ENCODE data around the gene CHCT1.
A peak's percentile ranks its signal among the peaks of the same experiment; 100 is the strongest.
"Not testable (repeated sequence)": the region's sequence is repeated elsewhere in the genome, so short reads cannot be mapped to it uniquely, and the experiment has no call there.

Gene CHCT1

GRCh38 chr17:60401819-60402218 lies 20.5 kb upstream of the CHCT1 start:
- DNase-seq, result no peak

- DNase-seq, result no peak
Observed at GRCh38 chr17:60403523-60403810, 18.8 kb upstream of the CHCT1 start.

- no peak for DNase-seq
Observed at GRCh38 chr17:60403962-60404361, 18.3 kb upstream of the CHCT1 start.

GRCh38 chr17:60406887-60407286 lies 15.4 kb upstream of the CHCT1 start:
- no peak for DNase-seq

- no peak for DNase-seq
Observed at GRCh38 chr17:60410001-60410400, 12.3 kb upstream of the CHCT1 start.

- no peak for DNase-seq
Observed at GRCh38 chr17:60412701-60413100, 9.6 kb upstream of the CHCT1 start.

- DNase-seq, result no peak
Observed at GRCh38 chr17:60415146-60415545, 7.1 kb upstream of the CHCT1 start.

GRCh38 chr17:60416368-60416925 lies 5.8 kb upstream of the CHCT1 start:
- DNase-seq, result no peak

GRCh38 chr17:60419003-60419402 lies 3.3 kb upstream of the CHCT1 start:
- DNase-seq, result not testable (repeated sequence)

- DNase-seq, result not testable (repeated sequence)
Observed at GRCh38 chr17:60419875-60420274, 2.4 kb upstream of the CHCT1 start.

- peak; percentile 21 for DNase-seq
Observed at GRCh38 chr17:60421273-60422161, 772 bp upstream of the CHCT1 start.

- DNase-seq, result no peak
Observed at GRCh38 chr17:60423865-60424264, 1.6 kb downstream of the CHCT1 start.

- no peak for DNase-seq
Observed at GRCh38 chr17:60425626-60426025, 3.3 kb downstream of the CHCT1 start.

- DNase-seq, result no peak
Observed at GRCh38 chr17:60426596-60426995, 4.3 kb downstream of the CHCT1 start.

GRCh38 chr17:60428491-60428890 lies 6.2 kb downstream of the CHCT1 start:
- not testable (repeated sequence) for DNase-seq

GRCh38 chr17:60430561-60430960 lies 8.3 kb downstream of the CHCT1 start:
- DNase-seq, result not testable (repeated sequence)

GRCh38 chr17:60433021-60433997 lies 11.0 kb downstream of the CHCT1 start:
- DNase-seq, result not testable (repeated sequence)

GRCh38 chr17:60435244-60436167 lies 13.2 kb downstream of the CHCT1 start:
- peak; percentile 69 for DNase-seq

- DNase-seq, result no peak
Observed at GRCh38 chr17:60436676-60437075, 14.4 kb downstream of the CHCT1 start.

- no peak for DNase-seq
Observed at GRCh38 chr17:60439501-60439900, 17.2 kb downstream of the CHCT1 start.

GRCh38 chr17:60442271-60443173 lies 20.2 kb downstream of the CHCT1 start:
- no peak for DNase-seq
